HG02970 (cell line): ENCODE data around the gene ELAVL4.

Source experiments
- ATAC-seq: cut with Tn5 transposase; IDR thresholded peaks from one replicate; pipeline ENCODE4 v1.9.1; 2021; ENCODE audit warnings: mild to moderate bottlenecking, moderate library complexity, moderate number of reproducible peaks; ENCODE audit not compliant: unreplicated experiment, low FRiP score

The ELAVL4 gene

GRCh38 chr1:50108497-50109059, at the start of gene ELAVL4:
ELAVL4 (plus strand) TSS chr1:50108920; CDS start chr1:50109190, 270 bp downstream.
- ATAC-seq = no peak

- ATAC-seq = no peak
These were observed 48.4 kb upstream of the ELAVL4 start for GRCh38 chr1:50060279-50060678.

- no peak for ATAC-seq
These were observed 41.9 kb upstream of the ELAVL4 start for GRCh38 chr1:50066806-50067205.

GRCh38 chr1:50074931-50075330, 33.8 kb upstream of the ELAVL4 start:
- no peak for ATAC-seq

GRCh38 chr1:50077273-50077672, 31.4 kb upstream of the ELAVL4 start:
- no peak for ATAC-seq

- ATAC-seq = no peak
These were observed 27.7 kb upstream of the ELAVL4 start for GRCh38 chr1:50080904-50081586.

- no peak for ATAC-seq
These were observed 24.3 kb upstream of the ELAVL4 start for GRCh38 chr1:50084389-50084788.

- ATAC-seq = no peak
These were observed 17.7 kb upstream of the ELAVL4 start for GRCh38 chr1:50091068-50091467.

GRCh38 chr1:50095716-50096115, 13.0 kb upstream of the ELAVL4 start:
- ATAC-seq = no peak

GRCh38 chr1:50097021-50097679, 11.6 kb upstream of the ELAVL4 start:
- no peak for ATAC-seq

- ATAC-seq = no peak
These were observed 10.9 kb upstream of the ELAVL4 start for GRCh38 chr1:50097791-50098190.

- peak; percentile 54 for ATAC-seq
These were observed 10.1 kb upstream of the ELAVL4 start for GRCh38 chr1:50098591-50099021.

- no peak for ATAC-seq
These were observed 9.1 kb upstream of the ELAVL4 start for GRCh38 chr1:50099654-50100053.

- no peak for ATAC-seq
These were observed 5.1 kb upstream of the ELAVL4 start for GRCh38 chr1:50103615-50104081.

GRCh38 chr1:50105433-50105832, 3.3 kb upstream of the ELAVL4 start:
- no peak for ATAC-seq

- no peak for ATAC-seq
These were observed 2.5 kb upstream of the ELAVL4 start for GRCh38 chr1:50106095-50106761.

- ATAC-seq = no peak
These were observed 396 bp downstream of the ELAVL4 start for GRCh38 chr1:50109116-50109515.

- no peak for ATAC-seq
These were observed 941 bp downstream of the ELAVL4 start for GRCh38 chr1:50109647-50110075.

- no peak for ATAC-seq
These were observed 1.4 kb downstream of the ELAVL4 start for GRCh38 chr1:50110151-50110550.

- ATAC-seq = no peak
These were observed 1.9 kb downstream of the ELAVL4 start for GRCh38 chr1:50110656-50111055.

GRCh38 chr1:50111503-50111902, 2.8 kb downstream of the ELAVL4 start:
- ATAC-seq = no peak
